ENCODE results near the gene FBXO17. TPM values are rescaled to one million over a fixed set of nuclear protein-coding genes. Genes with fewer than 3 reads are reported as not detected.

FBXO17 gene
- total and polyA plus RNA-seq, 2 donors (not counting 1 experiment from before 2014, with no cell fraction given): not detected

DNA sequence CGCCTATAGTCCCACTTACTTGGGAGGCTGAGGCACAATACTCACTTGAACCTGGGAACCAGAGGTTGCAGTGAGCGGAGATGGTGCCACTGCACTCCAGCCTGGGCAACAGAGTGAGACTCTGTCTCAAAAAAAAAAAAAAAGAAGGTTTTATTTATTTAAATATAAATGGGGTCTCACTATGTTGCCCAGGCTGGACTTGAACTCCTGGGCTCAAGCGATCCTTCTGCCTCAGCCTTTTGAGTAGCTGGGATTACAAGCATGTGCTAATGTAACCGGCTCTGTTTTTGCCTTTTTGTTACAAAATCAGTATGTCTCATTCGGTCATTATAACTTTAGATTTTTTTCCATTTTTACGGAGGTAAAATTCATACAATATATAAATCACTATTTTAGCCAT, 32.6 kb upstream of the FBXO17 start:
- no peaks in the 10 kb centered on the region for H3K4me1 Mint-ChIP-seq
- Histone ChIP-seq H4K20me1 (ENCODE audit: control insufficient read depth, insufficient read depth, low read length, poor library complexity, severe bottlenecking) (no peaks in the 10 kb centered on the region), H3K27ac (ENCODE audit: low read length in 2 of 2) (no peak overlapping the region), H3K4me3 (ENCODE audit: control extremely low read depth in 1 of 5, extremely low read depth in 1 of 5, insufficient read depth in 1 of 5, low read depth in 2 of 5, low read length in 4 of 5) (no peak overlapping the region), H3K9ac (ENCODE audit: low read length) (no peak overlapping the region), H3K27me3 (replicated peaks in 1 of 4; ENCODE audit: control extremely low read depth in 1 of 4, control insufficient read depth in 3 of 4, insufficient read depth in 4 of 4, low read length in 3 of 4) (no peaks in the 10 kb centered on the region), H3K36me3 (replicated peaks in 1 of 2; ENCODE audit: control extremely low read depth in 1 of 2, control insufficient read depth in 1 of 2, extremely low read depth in 1 of 2, insufficient read depth in 2 of 2, low read length in 1 of 2) (no peaks in the 10 kb centered on the region), H3K9me3 (ENCODE audit: control extremely low read depth in 1 of 3, control insufficient read depth in 2 of 3, insufficient read depth in 1 of 3, low read length in 2 of 3) (peaks cover 0 to 4% (median 0%) of the 10 kb centered on the region in 3 donors), H3K4me2 (replicated peaks; ENCODE audit: low read depth, low read length, poor library complexity, severe bottlenecking) (no peak overlapping the region), H3K4me1 (ENCODE audit: control insufficient read depth in 2 of 2, insufficient read depth in 2 of 2, low read length in 2 of 2) (no peaks in the 10 kb centered on the region), H3K79me2 (ENCODE audit: control insufficient read depth, insufficient read depth, low read length) (no peaks in the 10 kb centered on the region), H2AFZ (ENCODE audit: insufficient read depth, low read depth, low read length, poor library complexity, severe bottlenecking) (no peak overlapping the region)
- ATAC-seq (ENCODE audit: low read depth) (no peak), DNase-seq (no peak)
- H3K4me3 Mint-ChIP-seq: no peak overlapping the region
- WGBS (ENCODE audit: insufficient coverage): 100% methylated on average over 3 of the region's 6 CpGs
- no peaks in the 10 kb centered on the region for H3K9me3 Mint-ChIP-seq (ENCODE audit: insufficient read depth)
- ChIA-PET POLR2A (no interaction called here), CTCF (no interaction called here)
- no peak for TF ChIP-seq EZH2 (IDR thresholded peaks at IDR 0.05; ENCODE audit: borderline replicate concordance, insufficient read depth, low read depth, low read length, poor library complexity, severe bottlenecking)
- TF ChIP-seq CTCF (IDR thresholded peaks at IDR 0.05): no peak
- no peak overlapping the region for H3K27ac Mint-ChIP-seq
- H3K27me3 Mint-ChIP-seq: peaks cover 13% of the 10 kb centered on the region
- intact Hi-C loops (cut with micrococcal nuclease): no loop called here

DNA sequence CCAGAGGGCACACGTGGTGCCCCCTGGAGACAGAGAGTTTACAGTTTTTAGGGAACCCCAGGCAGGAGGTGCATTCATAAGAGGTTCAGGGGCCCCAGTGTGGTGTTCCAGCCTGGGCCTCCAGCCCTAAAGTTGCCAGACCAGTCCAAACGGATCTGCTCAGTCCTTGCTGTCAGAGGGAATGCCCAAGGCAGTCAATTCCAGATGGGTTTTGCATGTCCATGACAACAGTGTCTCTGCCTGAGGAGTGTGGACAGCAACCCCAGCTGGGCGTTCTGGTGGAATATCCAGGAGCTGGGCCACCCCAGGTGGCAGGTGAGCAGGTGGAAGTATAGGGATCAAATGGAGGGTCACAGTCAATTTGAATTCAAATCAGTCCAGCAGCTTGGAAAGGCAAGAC, 31.6 kb upstream of the FBXO17 start:
- Histone ChIP-seq H3K79me2 (ENCODE audit: control insufficient read depth, insufficient read depth, low read length) (no peaks in the 10 kb centered on the region), H3K9me3 (ENCODE audit: control extremely low read depth in 1 of 3, control insufficient read depth in 2 of 3, insufficient read depth in 1 of 3, low read length in 2 of 3) (peaks cover 0 to 4% (median 0%) of the 10 kb centered on the region in 3 donors), H3K36me3 (replicated peaks in 1 of 2; ENCODE audit: control extremely low read depth in 1 of 2, control insufficient read depth in 1 of 2, extremely low read depth in 1 of 2, insufficient read depth in 2 of 2, low read length in 1 of 2) (no peaks in the 10 kb centered on the region), H3K9ac (ENCODE audit: low read length) (no peak overlapping the region), H4K20me1 (ENCODE audit: control insufficient read depth, insufficient read depth, low read length, poor library complexity, severe bottlenecking) (no peaks in the 10 kb centered on the region), H3K4me3 (ENCODE audit: control extremely low read depth in 1 of 5, extremely low read depth in 1 of 5, insufficient read depth in 1 of 5, low read depth in 2 of 5, low read length in 4 of 5) (no peak overlapping the region), H3K4me2 (replicated peaks; ENCODE audit: low read depth, low read length, poor library complexity, severe bottlenecking) (no peak overlapping the region), H3K27ac (ENCODE audit: low read length in 2 of 2) (no peak overlapping the region), H3K4me1 (ENCODE audit: control insufficient read depth in 2 of 2, insufficient read depth in 2 of 2, low read length in 2 of 2) (no peaks in the 10 kb centered on the region), H2AFZ (ENCODE audit: insufficient read depth, low read depth, low read length, poor library complexity, severe bottlenecking) (no peak overlapping the region), H3K27me3 (replicated peaks in 1 of 4; ENCODE audit: control extremely low read depth in 1 of 4, control insufficient read depth in 3 of 4, insufficient read depth in 4 of 4, low read length in 3 of 4) (no peaks in the 10 kb centered on the region)
- H3K4me3 Mint-ChIP-seq: no peak overlapping the region
- no peaks in the 10 kb centered on the region for H3K4me1 Mint-ChIP-seq
- ChIA-PET POLR2A (interaction anchor here (0.7 kb wide), 1 partner anchor 1763 kb away, joined by 4 read pairs; no protein-coding TSS in a partner anchor), CTCF (no interaction called here)
- ATAC-seq (ENCODE audit: low read depth) (no peak), DNase-seq (no peak)
- 69% methylated on average over 3 of the region's 3 CpGs for WGBS (ENCODE audit: insufficient coverage)
- intact Hi-C loops (cut with micrococcal nuclease): no loop called here
- H3K27ac Mint-ChIP-seq: no peak overlapping the region
- H3K27me3 Mint-ChIP-seq: peaks cover 13% of the 10 kb centered on the region
- TF ChIP-seq EZH2 (IDR thresholded peaks at IDR 0.05; ENCODE audit: borderline replicate concordance, insufficient read depth, low read depth, low read length, poor library complexity, severe bottlenecking) (no peak), CTCF (IDR thresholded peaks at IDR 0.05) (no peak)
- no peaks in the 10 kb centered on the region for H3K9me3 Mint-ChIP-seq (ENCODE audit: insufficient read depth)

Data from B cell (primary cell).